Measurements from ENCODE around the gene CTSZ.

Gene CTSZ

DNA sequence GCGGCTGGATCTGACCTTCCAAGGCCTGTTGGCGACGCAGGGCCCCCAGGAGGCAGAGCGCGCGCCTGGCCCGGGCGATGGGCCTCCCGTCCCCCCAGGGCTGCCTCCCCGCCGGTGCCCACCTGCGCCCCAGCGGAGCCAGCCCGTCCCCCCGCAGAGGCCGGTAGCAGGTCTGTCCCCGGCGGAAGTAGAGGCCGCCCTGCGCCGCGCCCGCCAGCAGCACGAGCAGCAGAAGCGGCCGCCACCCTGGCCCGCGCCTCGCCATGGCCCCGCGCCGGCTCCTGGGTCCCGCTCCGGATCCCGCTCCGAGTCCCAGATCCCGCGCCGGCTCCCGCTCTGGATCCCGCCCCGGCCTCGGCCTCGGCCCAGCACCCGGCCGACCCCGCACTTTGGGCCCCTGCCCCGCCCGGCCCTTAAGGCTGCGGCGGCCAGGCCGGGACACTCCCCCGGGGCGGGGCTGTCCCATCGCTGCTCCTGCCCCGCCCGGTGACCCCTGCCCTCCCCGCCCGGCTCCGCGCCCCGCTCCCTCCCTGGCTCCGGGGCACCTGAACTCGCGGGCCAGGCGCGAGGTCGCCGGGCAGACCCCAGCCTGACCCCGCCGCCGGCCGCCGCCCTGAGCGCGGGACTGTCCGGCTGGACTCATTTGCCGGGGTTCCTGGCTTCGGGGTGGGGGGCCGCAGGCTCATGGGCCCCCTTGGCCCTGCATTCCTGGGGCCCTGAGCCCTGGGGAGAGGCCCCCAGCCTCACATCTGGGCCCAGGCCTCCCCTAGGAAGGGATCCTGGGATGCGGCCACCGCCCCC lies at the start of gene CTSZ:
CTSZ (minus strand) TSS at position 391 of the 801 bp plus-strand sequence; CDS start at position 265, 126 bp downstream.
- peak within 1 kb of the TSS; percentile 91 for H3K27ac ChIP-seq (ENCODE audit: low read depth, low read length, poor library complexity, severe bottlenecking)
- no peaks in the 10 kb centered on the region for H3F3A ChIP-seq (ENCODE audit: insufficient read depth, low read length)
- no peaks in the 10 kb centered on the region for H3K27me3 ChIP-seq (ENCODE audit: insufficient read depth, low read length)
- peaks cover 63% of the 10 kb centered on the region for H3K4me1 ChIP-seq (ENCODE audit: insufficient read depth, low read length, severe bottlenecking)
- no peaks in the 10 kb centered on the region for H3K9me3 ChIP-seq (ENCODE audit: low read length)
- TF ChIP-seq, protein P1, sequence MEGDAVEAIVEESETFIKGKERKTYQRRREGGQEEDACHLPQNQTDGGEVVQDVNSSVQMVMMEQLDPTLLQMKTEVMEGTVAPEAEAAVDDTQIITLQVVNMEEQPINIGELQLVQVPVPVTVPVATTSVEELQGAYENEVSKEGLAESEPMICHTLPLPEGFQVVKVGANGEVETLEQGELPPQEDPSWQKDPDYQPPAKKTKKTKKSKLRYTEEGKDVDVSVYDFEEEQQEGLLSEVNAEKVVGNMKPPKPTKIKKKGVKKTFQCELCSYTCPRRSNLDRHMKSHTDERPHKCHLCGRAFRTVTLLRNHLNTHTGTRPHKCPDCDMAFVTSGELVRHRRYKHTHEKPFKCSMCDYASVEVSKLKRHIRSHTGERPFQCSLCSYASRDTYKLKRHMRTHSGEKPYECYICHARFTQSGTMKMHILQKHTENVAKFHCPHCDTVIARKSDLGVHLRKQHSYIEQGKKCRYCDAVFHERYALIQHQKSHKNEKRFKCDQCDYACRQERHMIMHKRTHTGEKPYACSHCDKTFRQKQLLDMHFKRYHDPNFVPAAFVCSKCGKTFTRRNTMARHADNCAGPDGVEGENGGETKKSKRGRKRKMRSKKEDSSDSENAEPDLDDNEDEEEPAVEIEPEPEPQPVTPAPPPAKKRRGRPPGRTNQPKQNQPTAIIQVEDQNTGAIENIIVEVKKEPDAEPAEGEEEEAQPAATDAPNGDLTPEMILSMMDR (IDR thresholded peaks at IDR 0.05; ENCODE audit: low read length), result no peak
- no peak for TF ChIP-seq EZH2 (IDR thresholded peaks at IDR 0.05; ENCODE audit: borderline replicate concordance, low read length)
- H3K9ac ChIP-seq (ENCODE audit: low read length), result peak within 1 kb of the TSS; percentile 90
- peaks cover 22% of the 10 kb centered on the region; the same call in 1 of the 2 replicates for H3K36me3 ChIP-seq (ENCODE audit: insufficient read depth, low read length)
- H3K4me2 ChIP-seq (ENCODE audit: low read length), result peak within 1 kb of the TSS; percentile 85
- H3K9me2 ChIP-seq (ENCODE audit: low read depth, low read length), result no peaks in the 10 kb centered on the region
- peak within 1 kb of the TSS; percentile 91 for H3K4me3 ChIP-seq (ENCODE audit: low read depth, low read length, poor library complexity, severe bottlenecking)
- no peak within 1 kb of the TSS for H2AFZ ChIP-seq (ENCODE audit: low read length)
- H3K79me2 ChIP-seq (ENCODE audit: insufficient read depth, low read length), result no peaks in the 10 kb centered on the region
- H4K20me1 ChIP-seq (ENCODE audit: insufficient read depth, low read length), result no peaks in the 10 kb centered on the region

DNA sequence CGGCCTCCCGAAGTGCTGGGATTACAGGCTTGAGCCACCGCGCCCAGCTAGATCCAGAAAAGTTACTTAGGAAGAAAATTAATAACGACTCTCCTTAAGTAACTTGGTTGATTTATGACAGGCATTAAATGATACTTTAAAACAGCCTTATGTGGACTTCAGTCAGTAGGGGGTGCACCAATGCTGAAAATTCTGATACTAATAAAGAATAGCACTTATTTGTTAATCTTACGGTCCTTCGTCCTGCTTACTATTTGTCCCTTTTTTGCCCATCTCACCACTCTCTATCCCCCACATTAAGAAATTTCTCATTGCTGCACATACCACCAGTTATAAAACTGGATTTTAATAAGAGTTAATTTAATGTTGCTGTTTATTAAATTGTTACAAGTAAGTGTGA lies 48.2 kb upstream of the CTSZ start:
- H3K79me2 ChIP-seq (ENCODE audit: insufficient read depth, low read length), result no peaks in the 10 kb centered on the region
- H3K9ac ChIP-seq (ENCODE audit: low read length), result no peak overlapping the region

DNA sequence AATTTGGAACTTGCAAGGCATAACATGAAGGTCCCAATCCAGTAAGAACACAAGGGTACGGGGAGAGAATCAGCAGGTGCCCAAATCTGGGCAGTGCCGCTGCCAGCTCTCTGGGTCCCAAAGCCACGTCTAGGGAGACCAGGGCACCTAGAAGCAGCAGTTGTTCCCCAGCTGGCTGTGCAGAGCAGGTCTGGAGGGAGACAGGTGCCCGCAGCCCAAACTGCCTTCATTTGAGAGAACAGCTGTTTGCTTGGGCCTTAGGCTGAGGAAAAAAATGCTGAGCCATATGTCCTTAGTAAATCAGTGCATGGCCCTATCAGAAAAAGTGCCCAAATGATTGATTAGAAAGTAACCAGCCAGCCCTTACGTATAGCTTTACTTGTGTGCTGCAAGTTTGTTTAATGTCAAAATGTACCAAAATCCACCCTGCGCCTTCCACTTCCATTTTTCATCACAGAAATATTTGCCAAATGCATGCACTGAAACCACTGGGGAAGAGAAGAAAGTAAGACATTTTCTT lies 44.7 kb upstream of the CTSZ start:
- TF ChIP-seq, protein P1 (IDR thresholded peaks at IDR 0.05; ENCODE audit: low read length), result no peak
- TF ChIP-seq EZH2 (IDR thresholded peaks at IDR 0.05; ENCODE audit: borderline replicate concordance, low read length), result no peak
- no peaks in the 10 kb centered on the region for H3F3A ChIP-seq (ENCODE audit: insufficient read depth, low read length)
- no peaks in the 10 kb centered on the region for H3K27me3 ChIP-seq (ENCODE audit: insufficient read depth, low read length)
- no peak overlapping the region for H3K9ac ChIP-seq (ENCODE audit: low read length)
- no peaks in the 10 kb centered on the region for H3K9me3 ChIP-seq (ENCODE audit: low read length)
- H4K20me1 ChIP-seq (ENCODE audit: insufficient read depth, low read length), result no peaks in the 10 kb centered on the region
- no peak overlapping the region for H3K4me3 ChIP-seq (ENCODE audit: low read depth, low read length, poor library complexity, severe bottlenecking)
- H3K79me2 ChIP-seq (ENCODE audit: insufficient read depth, low read length), result no peaks in the 10 kb centered on the region
- no peak overlapping the region for H3K27ac ChIP-seq (ENCODE audit: low read depth, low read length, poor library complexity, severe bottlenecking)
- H3K36me3 ChIP-seq (ENCODE audit: insufficient read depth, low read length), result no peaks in the 10 kb centered on the region
- H3K4me2 ChIP-seq (ENCODE audit: low read length), result no peak overlapping the region
- H2AFZ ChIP-seq (ENCODE audit: low read length), result no peak overlapping the region
- H3K4me1 ChIP-seq (ENCODE audit: insufficient read depth, low read length, severe bottlenecking), result no peaks in the 10 kb centered on the region
- H3K9me2 ChIP-seq (ENCODE audit: low read depth, low read length), result no peaks in the 10 kb centered on the region

More for the DNA sequence above, 48.2 kb upstream of the CTSZ start:
- Histone ChIP-seq H3F3A (ENCODE audit: insufficient read depth, low read length) (no peaks in the 10 kb centered on the region), H3K27me3 (ENCODE audit: insufficient read depth, low read length) (no peaks in the 10 kb centered on the region), H2AFZ (ENCODE audit: low read length) (no peak overlapping the region), H3K4me1 (ENCODE audit: insufficient read depth, low read length, severe bottlenecking) (no peaks in the 10 kb centered on the region), H3K4me3 (ENCODE audit: low read depth, low read length, poor library complexity, severe bottlenecking) (no peak overlapping the region), H3K9me3 (ENCODE audit: low read length) (no peaks in the 10 kb centered on the region), H4K20me1 (ENCODE audit: insufficient read depth, low read length) (no peaks in the 10 kb centered on the region), H3K4me2 (ENCODE audit: low read length) (no peak overlapping the region), H3K36me3 (ENCODE audit: insufficient read depth, low read length) (no peaks in the 10 kb centered on the region), H3K9me2 (ENCODE audit: low read depth, low read length) (no peaks in the 10 kb centered on the region), H3K27ac (ENCODE audit: low read depth, low read length, poor library complexity, severe bottlenecking) (no peak overlapping the region)
- TF ChIP-seq EZH2 (IDR thresholded peaks at IDR 0.05; ENCODE audit: borderline replicate concordance, low read length), result no peak
- TF ChIP-seq, protein P1 (IDR thresholded peaks at IDR 0.05; ENCODE audit: low read length), result peak; percentile 40
